Natural killer cell (primary cell): ENCODE results near the gene MRPS18C. TPM values are rescaled to one million over a fixed set of nuclear protein-coding genes. Genes with fewer than 3 reads are reported as not detected.

ENCODE experiments used
- ATAC-seq, 3 donors: fragments of 150-1000 bp in 2 of 3; fragments of 200-7000 bp in 1 of 3; cut with Tn5 transposase; 1 replicate in 1 of 3; 2 replicates in 2 of 3; pipeline ENCODE4 v1.10.0; 2021; ENCODE audit warnings: mild to moderate bottlenecking in 2 of 3, moderate library complexity in 2 of 3
- DNase-seq, 2 donors: peaks; one replicate each; pipeline versions ENCODE4 v3.0.0 to v3.0.0-alpha.2; 2013 to 2021; ENCODE audit warnings: mixed read lengths in 1 of 2
- H3K27ac ChIP-seq: one replicate; pipeline ENCODE4 v1.5.1; 2013; ENCODE audit warnings: mild to moderate bottlenecking, low read length
- H3K27me3 ChIP-seq: one replicate; pipeline ENCODE4 v1.6.1; 2013; ENCODE audit warnings: low read length; ENCODE audit not compliant: control insufficient read depth, insufficient read depth
- H3K36me3 ChIP-seq: one replicate; pipeline ENCODE4 v1.6.1; 2013; ENCODE audit warnings: low read length; ENCODE audit not compliant: control insufficient read depth, insufficient read depth
- H3K4me1 ChIP-seq: one replicate; pipeline ENCODE4 v1.6.1; 2013; ENCODE audit warnings: low read length; ENCODE audit not compliant: control insufficient read depth, insufficient read depth
- H3K4me3 ChIP-seq: one replicate; pipeline ENCODE4 v1.5.1; 2013; ENCODE audit warnings: low read length
- H3K9me3 ChIP-seq: one replicate; pipeline ENCODE4 v1.6.1; 2013; ENCODE audit warnings: low read length; ENCODE audit not compliant: control insufficient read depth, insufficient read depth
- H3K27ac Mint-ChIP-seq, 2 donors: one replicate each; pipeline ENCODE4 v1.8.0; 2022; ENCODE audit warnings: mild to moderate bottlenecking in 2 of 2, mixed read lengths in 2 of 2, moderate library complexity in 1 of 2
- H3K27me3 Mint-ChIP-seq, 2 donors: one replicate each; pipeline ENCODE4 v1.8.0; 2022; ENCODE audit warnings: low read depth in 2 of 2, mixed read lengths in 2 of 2
- H3K36me3 Mint-ChIP-seq: one replicate; pipeline ENCODE4 v1.8.0; 2022; ENCODE audit warnings: mixed read lengths
- H3K4me1 Mint-ChIP-seq, 2 donors: one replicate each; pipeline ENCODE4 v1.8.0; 2022; ENCODE audit warnings: mixed read lengths in 2 of 2
- H3K4me3 Mint-ChIP-seq: one replicate; pipeline ENCODE4 v1.8.0; 2022; ENCODE audit warnings: mild to moderate bottlenecking, moderate library complexity, mixed read lengths
- H3K9me3 Mint-ChIP-seq, 2 donors: one replicate each; pipeline ENCODE4 v1.8.0; 2022; ENCODE audit warnings: mixed read lengths in 2 of 2
- WGBS: methylation state at CpG from one replicate; pipeline ENCODE4 v1.1.7; 2013; ENCODE audit warnings: missing lambda C conversion rate; ENCODE audit not compliant: insufficient coverage; 5-methylcytosine and 5-hydroxymethylcytosine counted together
- intact Hi-C: fragments of 100-400 bp; cut with micrococcal nuclease; formaldehyde crosslinking; loops from one replicate; pipeline ENCODE4 v1.14.2; 2022
- total RNA-seq, 4 donors: library from RNA; stranded (reverse); fragments of 120-200 nt in 1 of 4; gene quantifications; one replicate each; pipeline versions ENCODE4 v1.2.3 to v1.2.4, GENCODE V29; 2013 to 2022
- TF ChIP-seq, protein P1 (sequence below): fragments of 200-600 bp; IDR thresholded peaks from one replicate; pipeline ENCODE4 v1.8.0; 2022; ENCODE audit warnings: antibody characterized with exemption

The MRPS18C gene
- total RNA-seq, 3 donors from 2014 or later (not counting 1 experiment from before 2014, with no cell fraction given): 14.4 to 26.0 (median 18.1) TPM

DNA sequence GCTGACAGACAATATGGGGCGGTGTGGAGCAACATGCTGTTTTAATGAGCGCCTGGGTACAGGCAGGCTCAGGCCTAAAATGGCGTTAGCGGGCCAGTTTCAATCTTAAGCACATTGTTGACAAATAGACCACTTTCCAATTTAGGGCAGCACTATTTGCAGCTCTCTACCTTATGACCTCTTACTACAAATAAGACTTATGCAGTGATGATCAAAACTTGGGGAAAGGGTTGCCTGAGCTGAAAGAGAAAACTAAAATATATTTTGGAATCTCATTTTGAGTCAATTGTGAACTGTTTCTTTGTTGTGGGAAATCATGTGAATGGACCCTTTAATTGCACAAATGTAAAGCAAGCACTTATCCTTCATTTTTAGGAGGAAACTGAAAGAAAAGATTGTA is 54.6 kb downstream of the MRPS18C start:
- H3K27me3 ChIP-seq: no peaks in the 10 kb centered on the region
- no peaks in the 10 kb centered on the region for H3K36me3 ChIP-seq
- Mint-ChIP-seq H3K36me3 (no peaks in the 10 kb centered on the region), H3K9me3 (no peaks in the 10 kb centered on the region), H3K4me1 (peaks cover 0 to 9% of the 10 kb centered on the region in 2 donors), H3K27me3 (no peaks in the 10 kb centered on the region), H3K27ac (no peak overlapping the region), H3K4me3 (no peak overlapping the region)
- intact Hi-C loops: no loop called here
- no peak overlapping the region for H3K4me3 ChIP-seq
- no peaks in the 10 kb centered on the region for H3K9me3 ChIP-seq
- TF ChIP-seq, protein P1, sequence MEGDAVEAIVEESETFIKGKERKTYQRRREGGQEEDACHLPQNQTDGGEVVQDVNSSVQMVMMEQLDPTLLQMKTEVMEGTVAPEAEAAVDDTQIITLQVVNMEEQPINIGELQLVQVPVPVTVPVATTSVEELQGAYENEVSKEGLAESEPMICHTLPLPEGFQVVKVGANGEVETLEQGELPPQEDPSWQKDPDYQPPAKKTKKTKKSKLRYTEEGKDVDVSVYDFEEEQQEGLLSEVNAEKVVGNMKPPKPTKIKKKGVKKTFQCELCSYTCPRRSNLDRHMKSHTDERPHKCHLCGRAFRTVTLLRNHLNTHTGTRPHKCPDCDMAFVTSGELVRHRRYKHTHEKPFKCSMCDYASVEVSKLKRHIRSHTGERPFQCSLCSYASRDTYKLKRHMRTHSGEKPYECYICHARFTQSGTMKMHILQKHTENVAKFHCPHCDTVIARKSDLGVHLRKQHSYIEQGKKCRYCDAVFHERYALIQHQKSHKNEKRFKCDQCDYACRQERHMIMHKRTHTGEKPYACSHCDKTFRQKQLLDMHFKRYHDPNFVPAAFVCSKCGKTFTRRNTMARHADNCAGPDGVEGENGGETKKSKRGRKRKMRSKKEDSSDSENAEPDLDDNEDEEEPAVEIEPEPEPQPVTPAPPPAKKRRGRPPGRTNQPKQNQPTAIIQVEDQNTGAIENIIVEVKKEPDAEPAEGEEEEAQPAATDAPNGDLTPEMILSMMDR: no peak
- H3K27ac ChIP-seq: no peak overlapping the region
- DNase-seq: no peak
- H3K4me1 ChIP-seq: no peaks in the 10 kb centered on the region
- 77% methylated on average over 4 of the region's 4 CpGs for WGBS
- no peak for ATAC-seq

Other genes with a start within 250 kb of the MRPS18C start
- gene COQ2, start 171.3 kb upstream of the MRPS18C start, total RNA-seq: 1 to 10 TPM; 4.7 to 9.7 (median 7.0) TPM
- 1 to 10 TPM in 2 of 3 donors, under 1 TPM in 1; 0.89 to 2.6 (median 1.5) TPM for gene HPSE, start 121.2 kb upstream of the MRPS18C start, total RNA-seq
- 10 to 100 TPM; 19.8 to 33.6 (median 29.9) TPM for gene HELQ, start 235 bp upstream of the MRPS18C start, total RNA-seq
- 10 to 100 TPM; 10.7 to 14.0 (median 13.9) TPM for gene ABRAXAS1, start 29.0 kb downstream of the MRPS18C start, total RNA-seq
- 10 to 100 TPM in 1 of 3 donors, 1 to 10 TPM in 1, under 1 TPM in 1; 0.54 to 11.3 (median 1.2) TPM for gene GPAT3, start 80.0 kb downstream of the MRPS18C start, total RNA-seq